HG02884 (cell line): ENCODE results near the gene RAPGEF3.

ENCODE experiments used
- ATAC-seq: cut with Tn5 transposase; IDR thresholded peaks from one replicate; pipeline ENCODE4 v1.9.1; 2021; ENCODE audit warnings: mild to moderate bottlenecking, moderate library complexity; ENCODE audit not compliant: unreplicated experiment

The RAPGEF3 gene

DNA sequence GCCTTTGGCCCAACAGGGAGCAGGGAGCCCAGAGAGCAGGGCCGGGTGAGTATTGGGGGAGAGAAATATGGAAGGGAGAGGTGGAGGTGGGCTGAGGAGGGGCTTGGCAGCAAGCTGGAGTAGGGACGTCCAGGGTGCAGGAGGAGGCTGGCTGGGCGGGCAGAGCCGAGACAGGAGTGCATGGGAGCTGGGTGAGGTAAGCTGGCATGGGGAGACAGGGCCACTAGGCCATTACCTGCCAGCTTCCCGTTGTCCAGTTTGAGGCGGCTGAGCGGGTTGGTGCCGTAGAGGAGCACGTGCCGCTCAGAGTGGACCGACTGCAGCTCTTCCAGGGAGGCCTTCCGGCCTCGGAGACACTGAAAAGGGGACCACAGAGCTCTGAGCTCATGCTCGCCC is 32.7 kb upstream of the RAPGEF3 start:
- no peak for ATAC-seq

DNA sequence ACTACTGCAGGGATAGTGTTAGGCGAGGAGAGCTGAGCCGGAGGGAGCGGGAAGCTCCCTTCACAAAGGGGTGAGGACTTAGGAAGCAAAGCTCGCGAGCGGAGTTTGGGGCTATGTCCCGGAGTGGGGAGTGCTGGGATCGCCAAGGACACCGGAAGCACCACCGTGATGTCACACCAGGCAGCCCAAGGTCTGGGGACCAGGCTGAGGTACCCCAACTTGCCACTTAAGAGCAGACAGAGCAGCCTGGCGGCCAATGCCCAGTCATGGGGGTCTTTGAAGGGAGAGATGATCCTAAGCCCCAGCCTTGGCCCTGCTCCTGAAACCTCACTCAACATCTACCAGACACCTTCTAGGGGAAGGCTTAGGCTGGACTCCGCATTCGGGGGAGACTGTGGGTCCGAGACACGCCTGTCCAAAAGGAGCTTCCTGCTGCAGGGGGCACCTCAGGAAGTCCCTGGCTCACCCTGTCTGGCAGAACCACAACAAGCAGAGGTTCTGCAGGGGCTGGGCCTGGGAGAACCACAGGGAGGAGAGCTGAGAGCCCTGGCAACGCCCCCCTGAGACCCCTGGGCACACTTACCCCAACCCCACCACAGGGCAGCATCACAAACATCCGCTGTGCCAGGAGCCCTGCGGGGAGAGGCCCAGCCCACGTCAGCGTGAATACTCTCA is 32.1 kb upstream of the RAPGEF3 start:
- no peak for ATAC-seq

DNA sequence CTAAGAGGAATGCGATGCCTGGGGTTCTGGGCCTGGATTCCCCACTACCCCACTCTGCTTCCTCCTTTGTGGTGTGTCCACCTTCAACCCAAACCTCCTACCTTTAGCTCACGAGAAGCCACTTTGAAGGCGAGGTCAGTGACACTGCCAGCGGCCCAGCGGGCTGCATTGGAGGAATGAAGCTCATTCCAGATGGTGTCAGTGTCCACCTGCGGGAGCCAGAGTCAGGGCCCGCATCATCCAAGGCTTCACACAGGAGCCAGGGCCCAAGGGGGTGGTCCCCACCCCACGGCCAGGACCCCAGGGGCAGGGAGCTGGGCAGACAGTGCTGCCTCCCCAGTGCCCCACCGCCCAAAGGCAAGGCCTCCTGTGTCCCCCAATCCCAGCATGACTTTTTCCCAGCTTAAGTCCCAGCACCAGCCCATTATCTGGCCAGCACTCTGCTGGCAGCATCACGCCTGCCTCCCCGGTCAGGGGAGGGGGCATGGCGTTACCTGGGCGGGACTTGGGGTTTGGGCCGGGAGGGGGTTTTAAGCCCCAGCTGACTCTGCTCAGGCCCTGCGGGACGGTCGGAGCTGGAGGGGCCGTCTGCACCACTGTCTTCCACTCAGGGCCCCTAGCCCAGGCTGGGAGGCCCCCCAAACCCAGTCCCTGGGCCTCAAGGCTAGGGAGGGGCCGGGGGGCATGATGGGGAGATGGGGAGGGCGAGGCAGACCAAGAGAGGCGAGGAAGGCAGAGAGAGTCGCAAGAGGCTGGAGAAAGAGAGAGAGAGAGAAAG is 31.2 kb upstream of the RAPGEF3 start:
- no peak for ATAC-seq

DNA sequence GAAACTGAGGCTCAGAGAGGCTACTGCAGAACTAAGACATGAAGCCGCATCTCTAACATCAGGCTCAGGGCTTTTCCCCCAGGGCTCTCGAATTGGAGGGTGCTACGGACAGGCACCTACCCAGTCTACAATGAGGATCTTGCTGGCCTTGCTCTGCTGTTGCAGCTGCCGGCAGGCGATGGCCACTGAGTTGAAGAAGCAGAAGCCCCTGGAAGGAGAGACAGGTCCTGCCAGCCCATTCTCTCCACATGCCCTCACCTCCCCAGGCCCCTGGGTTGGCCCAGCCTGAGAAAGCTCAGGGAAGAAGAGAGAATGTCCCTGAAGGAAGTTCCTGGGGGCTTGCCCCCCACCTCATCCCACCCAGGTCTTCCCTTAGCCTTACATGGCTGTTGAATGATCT is 30.5 kb upstream of the RAPGEF3 start:
- no peak for ATAC-seq

DNA sequence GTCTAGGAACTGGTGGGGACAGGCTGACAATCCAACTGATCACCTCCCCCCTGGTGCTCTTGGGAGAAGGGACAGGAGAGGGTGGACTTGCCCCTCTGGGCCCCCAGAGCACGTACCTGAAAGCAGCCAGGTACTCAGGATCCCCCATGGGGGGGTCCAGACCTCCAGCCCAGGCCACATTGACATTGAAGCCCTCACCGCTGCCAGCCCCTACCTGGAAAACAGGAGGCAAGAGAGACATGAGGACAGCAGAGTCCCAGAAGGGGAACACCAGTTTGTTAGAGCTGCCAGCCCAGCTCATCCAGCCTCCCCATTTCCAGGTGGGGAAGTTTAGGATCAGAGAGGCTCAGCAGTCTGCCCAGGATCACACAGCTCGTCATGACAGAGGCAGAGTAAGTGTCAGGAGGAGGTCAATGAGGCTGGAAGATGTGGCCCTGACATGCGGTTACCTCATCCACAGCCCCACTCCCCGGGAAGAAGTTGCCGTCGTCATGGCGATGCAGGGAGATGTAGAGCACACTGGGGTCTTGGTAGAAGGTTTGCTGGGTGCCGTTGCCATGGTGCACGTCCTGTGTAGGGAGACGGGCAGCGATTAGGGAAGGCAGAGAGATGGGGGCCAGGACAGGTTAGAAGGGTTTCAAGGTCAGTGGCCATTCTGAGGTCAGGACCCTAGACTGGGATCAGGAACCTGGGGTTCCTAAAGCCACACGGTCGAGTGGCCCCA is 29.1 kb upstream of the RAPGEF3 start:
- no peak for ATAC-seq

DNA sequence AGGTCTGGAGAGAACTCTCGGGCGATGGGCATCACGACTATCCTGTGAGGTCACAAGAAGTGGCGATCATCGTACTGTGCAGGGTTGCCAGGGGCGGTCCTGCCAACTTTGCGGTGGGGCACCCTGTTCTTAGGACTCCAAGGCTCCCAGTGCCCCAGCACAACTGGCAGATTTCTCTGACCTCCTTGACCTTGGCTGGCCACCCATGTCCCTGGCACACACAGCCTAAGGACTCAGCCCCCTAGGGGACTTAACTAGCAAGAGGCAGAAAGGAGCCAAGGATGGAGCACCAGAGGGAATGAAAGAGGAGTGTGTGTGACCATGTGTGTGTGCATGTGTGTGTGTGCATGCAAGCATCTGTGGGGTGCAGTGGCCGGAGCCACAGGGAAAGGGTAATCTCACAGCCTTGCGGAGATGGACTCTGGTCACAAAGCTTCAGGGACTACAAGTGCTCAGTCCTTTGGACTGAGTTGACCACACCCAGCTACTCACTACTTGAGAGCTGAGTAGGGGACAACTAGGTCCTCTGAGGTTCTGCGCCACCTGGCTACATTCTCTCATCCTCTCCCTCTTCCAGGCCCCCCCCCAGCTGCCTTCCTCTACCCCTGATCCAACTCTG is 28.1 kb upstream of the RAPGEF3 start:
- ATAC-seq, result no peak

DNA sequence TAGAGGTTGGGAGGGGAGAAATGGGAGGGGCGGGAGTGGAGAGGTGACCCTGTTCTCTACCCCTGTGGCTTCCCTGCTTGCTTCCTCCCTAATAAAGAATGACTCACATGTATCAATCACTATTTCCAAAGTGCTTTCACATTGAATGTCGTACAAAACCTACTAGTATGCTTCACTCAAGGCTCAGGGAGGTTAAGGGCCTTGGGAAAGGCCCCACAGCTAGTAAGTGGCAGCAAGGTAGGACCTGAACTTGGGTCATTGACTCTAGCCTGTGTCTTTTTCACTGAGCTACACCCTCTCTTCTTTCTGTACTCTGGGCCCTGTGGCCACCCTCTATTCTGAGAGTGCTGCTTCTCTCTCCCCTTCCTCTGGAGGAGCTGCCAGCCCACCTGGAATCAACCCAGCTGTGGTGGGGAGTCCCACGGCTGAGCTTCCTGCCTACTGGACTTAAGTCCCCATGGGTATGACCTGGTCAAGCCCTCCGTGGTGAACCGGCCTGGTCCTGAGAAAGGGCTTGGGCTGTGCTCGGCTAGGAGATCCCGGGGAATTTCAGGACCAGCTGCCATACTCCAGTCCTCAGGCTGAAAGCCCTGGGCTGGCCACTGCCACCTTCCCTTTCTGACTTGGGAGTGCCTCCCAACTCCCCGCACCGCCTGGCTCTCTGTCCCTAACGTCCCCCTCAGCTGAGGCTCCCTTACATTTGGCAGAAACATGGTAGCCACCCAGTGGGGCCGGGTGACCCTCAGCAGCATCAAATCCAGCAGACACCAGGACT is 27.4 kb upstream of the RAPGEF3 start:
- no peak for ATAC-seq

DNA sequence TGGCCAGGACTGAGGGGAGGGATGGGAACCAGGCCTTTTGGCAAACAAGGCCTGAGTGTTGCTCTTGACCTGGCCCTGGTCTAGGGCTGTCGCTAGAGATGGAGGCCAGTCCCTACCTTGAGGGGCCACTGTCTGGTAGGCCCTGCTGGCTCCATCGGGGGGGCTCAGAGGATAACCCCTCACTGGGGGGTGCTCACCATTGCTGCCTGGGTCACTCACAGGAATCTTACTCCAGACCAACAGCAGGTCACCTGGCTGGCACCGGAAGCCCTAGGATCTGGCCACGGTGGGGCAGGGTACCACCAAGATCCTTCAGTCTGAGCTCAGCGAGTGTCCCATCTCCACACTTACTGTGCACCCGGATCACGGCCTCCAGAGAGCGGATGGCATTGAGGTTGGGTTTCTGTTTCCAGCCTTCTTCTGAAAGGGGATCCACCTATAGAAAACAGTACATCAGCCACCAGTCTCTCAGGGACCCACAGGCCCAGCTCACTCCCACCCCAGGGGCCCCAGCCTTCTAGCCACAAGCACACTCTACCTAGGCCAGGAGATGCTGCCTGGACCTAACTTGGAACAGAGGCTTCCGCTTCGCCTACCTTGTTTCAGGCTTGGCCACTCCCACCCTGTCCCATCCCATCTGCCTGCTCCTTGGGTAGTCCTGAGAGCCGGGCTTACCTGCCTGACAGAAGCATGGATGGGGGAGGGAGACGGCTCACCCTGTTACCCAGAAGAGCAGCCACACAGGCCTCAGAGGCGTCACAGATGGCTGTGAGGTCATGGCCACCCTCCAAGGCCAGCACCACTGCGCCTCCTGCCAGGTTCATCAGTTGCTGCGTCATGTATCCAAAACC is 26.6 kb upstream of the RAPGEF3 start:
- ATAC-seq, result no peak

DNA sequence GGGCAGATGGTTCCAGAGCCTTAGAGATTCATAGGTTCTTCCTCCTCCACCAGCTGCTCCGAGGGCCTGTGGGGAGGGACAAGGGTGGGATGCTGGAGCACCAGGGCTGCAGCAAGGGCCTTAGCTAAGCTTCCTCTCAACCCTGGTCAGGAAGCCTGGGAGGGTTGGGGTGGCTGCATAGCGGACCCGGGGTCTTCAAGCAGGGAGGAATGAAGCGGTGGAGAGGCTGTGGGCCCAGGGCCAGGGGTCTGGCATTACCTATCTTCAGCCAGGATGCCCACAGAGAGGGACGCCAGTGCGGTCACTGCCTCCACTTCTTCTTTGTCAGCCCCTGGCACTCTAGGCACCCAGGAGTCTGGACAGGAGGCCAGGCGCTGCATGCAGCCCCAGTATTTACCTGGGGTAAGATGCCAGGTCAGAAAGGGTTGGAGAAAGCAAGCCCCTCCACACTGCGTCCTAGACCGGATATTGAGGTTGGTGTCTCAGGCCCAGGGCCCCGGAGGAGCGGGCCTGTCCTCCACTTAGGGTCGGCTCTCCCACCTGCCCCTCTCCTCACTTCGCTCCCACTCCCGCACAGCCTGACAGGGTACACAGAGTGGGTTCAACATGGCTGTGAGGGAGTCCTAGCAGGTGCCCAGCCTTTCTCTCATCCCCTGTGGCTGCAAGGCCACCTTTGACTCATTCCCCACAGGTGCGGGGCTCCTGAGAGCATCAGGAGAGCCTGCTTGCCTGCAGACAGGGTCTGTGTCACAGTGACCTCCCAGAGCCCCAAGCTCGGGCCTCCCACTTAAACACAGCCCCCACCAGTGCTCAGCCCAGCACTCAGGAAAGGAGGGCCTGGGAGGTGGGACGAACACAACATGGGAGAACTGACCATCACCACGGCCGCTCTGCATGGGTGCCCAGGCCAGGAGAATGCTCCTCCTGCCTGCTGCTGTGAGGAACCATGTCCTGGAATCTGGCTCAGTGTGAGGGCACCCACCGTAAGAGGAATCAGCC is 25.4 kb upstream of the RAPGEF3 start:
- ATAC-seq, result no peak

DNA sequence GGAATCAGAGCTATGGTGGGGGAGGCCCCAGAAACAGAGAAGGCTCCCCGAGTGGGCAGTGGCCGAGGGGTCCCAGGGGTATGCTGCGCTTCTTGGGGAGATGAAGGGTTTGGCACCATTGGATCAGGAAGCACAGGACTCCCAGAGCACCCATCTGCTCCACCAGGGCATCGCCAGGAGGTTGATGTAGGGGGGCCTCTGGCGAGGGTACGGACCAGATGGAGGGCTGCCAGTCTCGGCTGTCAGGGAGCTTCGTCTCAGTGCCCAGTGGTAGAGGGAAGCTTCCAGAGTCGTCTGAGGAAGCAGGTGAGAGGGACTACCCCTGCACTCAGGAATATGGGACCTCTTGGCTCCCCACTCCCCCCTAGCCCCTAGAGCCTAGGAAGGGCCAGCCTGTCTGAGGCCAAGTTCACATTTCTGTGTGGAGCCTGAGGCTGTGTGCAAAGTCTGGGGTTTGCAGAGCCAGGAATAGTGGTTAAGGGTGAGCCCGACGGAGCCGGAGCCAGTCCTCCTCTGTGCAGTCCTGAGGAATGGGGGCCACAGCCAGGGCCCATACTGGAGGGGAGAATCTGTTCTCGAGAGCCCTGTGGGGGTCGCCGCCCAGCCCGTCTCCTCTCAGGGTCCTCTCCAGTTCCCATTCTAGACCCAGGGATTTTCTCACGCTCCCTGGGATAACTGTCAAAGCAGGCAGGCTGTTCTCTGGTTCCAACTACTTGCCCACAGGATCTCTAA is 24.5 kb upstream of the RAPGEF3 start:
- ATAC-seq, result no peak

DNA sequence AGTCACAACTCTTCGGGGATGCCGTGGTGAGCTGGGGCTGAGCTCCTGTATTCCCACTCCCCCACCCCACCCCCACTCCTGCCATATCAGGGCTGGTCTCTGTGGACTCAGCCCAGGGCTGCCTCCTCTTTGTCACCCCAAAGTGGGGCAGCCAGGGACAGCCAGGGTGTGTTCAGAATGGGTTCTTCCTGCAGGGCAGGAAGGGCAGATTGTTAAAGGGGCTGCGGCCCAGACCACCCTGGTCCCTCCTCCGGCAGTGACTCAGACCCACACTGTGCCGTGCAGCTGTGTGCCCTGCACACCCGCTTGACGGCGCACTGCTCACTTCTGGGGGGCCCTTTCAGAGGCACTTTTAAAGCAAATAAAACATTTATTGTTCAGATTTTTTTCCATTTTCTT is 23.7 kb upstream of the RAPGEF3 start:
- ATAC-seq, result no peak

DNA sequence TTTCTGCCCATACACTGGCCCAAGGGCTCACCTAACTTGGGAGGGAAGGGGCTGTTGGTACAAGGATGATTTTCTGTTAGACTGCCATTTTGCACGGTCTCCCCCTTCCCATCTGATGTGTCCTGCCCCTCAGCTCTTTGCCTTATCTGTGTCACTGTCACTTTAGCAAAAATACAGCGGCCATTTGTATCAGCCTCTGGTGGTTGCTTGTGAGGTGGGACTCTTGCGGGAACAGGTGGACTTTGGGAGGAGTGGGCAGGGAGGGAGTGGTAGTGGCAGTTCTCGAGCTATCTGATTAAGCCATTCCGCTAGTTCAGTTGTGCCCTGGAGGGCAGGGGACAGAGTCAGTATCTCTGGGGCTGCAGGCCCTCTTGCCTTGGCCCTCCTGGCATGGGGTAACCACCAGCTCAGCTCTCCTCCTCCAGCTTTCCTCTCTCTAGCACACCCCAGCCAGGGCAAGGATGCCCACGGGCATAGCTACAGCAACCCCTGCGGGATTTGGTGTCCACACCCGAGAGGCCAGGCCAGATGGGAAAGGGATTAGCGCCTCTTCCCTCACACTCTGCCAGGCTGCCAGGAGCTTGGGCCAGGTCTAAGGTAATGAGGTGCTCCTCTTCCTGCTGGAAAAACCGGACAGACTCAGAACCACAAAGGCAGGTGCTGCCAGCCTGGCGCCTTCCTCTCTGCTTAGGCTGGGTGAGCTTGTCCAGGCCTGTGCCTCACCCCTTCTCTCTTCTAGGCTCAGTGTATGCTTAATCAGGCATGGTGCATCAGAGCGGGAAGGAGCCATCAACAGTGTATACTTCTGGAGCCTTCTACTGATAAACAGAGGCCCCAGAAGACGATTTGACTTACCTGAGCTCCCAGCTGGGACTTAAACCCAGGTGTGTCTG is 23.0 kb upstream of the RAPGEF3 start:
- no peak for ATAC-seq

DNA sequence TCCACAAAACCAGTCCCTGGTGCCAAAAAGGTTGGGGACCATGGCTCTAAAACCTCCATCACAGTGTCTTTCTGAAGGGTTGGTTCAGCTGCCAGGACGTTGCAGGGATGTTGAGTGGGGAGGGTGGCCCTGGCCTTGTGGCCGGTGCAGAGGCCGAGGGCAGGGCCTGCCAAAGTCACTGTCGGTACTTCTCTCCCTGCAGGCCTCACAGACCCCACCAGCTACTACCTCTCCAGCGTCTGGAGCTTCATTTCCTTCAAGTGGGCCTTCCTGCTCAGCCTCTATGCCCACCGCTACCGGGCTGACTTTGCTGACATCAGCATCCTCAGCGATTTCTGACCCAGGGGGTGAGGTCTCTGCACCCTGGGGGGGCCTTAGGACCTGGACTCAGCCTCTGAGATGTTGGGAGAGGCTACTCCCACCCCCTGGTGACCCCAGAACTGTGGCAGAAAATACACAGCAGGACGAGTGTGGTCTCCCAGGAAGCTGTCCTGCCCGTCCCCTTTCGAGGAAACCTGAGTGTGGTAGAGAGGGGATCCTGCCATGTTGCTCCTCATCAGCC is 21.3 kb upstream of the RAPGEF3 start:
- no peak for ATAC-seq

DNA sequence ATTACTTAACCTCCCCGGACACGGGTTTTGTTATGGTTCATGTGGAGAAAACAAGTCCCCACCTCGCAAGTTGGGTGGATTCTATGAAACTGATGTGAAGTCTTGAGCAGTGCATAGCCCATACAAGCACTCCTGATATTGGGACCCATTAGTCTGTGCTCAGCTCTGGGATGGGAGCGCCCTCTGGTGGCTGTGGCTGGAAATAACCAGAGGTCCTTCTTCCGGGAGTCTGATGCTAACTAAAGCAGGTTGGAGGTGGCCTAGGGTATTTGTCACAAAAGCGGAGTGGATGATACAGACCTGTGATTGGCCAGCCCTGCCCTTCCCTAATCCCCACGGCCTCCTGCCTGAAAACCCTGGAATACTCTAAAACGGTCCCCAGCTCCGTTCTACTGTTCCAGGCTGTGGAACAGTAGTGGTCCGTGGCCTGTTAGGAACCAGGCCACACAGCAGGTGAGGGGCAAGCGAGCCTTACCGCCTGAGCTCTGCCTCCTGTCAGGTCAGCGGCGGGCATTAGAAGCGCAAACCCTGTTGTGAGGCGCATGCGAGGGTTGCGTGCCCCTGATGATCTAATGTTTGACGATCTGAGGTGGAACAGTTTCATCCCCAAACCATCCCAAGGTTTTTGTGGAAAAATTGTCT is 20.7 kb upstream of the RAPGEF3 start:
- peak; percentile 75 for ATAC-seq

DNA sequence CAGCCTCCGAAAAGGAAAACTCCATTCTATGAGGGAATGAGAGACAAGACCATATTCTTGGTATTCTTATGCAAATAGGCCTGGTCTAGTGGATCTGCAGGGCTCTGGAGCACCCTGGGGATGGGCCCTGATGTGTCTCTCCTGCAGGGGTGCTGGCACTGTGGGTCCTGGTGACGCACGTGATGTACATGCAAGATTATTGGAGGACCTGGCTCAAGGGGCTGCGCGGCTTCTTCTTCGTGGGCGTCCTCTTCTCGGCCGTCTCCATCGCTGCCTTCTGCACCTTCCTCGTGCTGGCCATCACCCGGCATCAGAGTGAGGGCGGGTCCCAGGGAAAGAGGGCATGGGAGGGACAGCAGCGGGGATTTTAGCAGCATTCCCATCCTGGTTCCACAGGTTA is 20.2 kb upstream of the RAPGEF3 start:
- ATAC-seq, result no peak
